GM12865 (cell line): ENCODE results near the gene SMARCAL1.

Experiments used
- DNase-seq: peaks from one replicate; pipeline ENCODE4 v3.0.0; 2010; ENCODE audit warnings: low read depth
- H3K4me3 ChIP-seq: 2 replicates; pipeline ENCODE4 v1.5.1; 2011; ENCODE audit warnings: mild to moderate bottlenecking, low read depth, low read length, control low read depth
- CTCF ChIP-seq: IDR thresholded peaks from 2 replicates; pipeline ENCODE4 v1.5.1; 2011; ENCODE audit warnings: low read length, control low read depth, low read depth, inconsistent platforms; ENCODE audit not compliant: insufficient read depth; ENCODE audit errors: missing control alignments

SMARCAL1 gene

GRCh38 chr2:216412022-216412999 lies at the start of gene SMARCAL1:
TSS of gene SMARCAL1 (plus strand) at chr2:216412484. CDS start at chr2:216414705, 2,221 bp downstream.
- DNase-seq, result peak; percentile 98
- no peak for TF ChIP-seq CTCF
- H3K4me3 ChIP-seq, result peak within 1 kb of the TSS; percentile 86

- DNase-seq, result no peak
- no peak overlapping the region for H3K4me3 ChIP-seq
- TF ChIP-seq CTCF, result no peak
Measured at GRCh38 chr2:216362730-216363129, 49.6 kb upstream of the SMARCAL1 start.

DNA sequence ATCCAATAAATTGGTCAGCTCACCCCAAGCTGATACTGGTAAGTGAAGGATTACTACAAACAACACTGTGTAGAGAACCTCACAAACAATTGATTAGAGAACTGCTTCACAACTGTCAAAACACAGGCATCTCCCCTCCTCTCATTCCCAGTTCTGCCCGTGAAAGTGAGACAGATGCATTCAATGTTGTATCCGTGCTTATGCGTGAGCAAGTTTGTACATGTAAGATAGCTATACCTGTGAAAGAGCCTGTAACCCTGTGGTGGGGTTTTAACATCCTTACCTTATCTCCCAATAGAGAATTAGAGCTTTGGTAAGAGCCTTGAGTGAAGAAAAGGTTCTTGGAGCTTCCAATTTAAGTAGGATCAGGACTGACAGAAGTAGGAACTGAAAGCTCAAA lies 49.1 kb upstream of the SMARCAL1 start:
- H3K4me3 ChIP-seq, result no peak overlapping the region
- DNase-seq, result no peak
- TF ChIP-seq CTCF, result no peak

- no peak overlapping the region for H3K4me3 ChIP-seq
- DNase-seq, result no peak
- TF ChIP-seq CTCF, result no peak
Measured at GRCh38 chr2:216365518-216365917, 46.8 kb upstream of the SMARCAL1 start.

DNA sequence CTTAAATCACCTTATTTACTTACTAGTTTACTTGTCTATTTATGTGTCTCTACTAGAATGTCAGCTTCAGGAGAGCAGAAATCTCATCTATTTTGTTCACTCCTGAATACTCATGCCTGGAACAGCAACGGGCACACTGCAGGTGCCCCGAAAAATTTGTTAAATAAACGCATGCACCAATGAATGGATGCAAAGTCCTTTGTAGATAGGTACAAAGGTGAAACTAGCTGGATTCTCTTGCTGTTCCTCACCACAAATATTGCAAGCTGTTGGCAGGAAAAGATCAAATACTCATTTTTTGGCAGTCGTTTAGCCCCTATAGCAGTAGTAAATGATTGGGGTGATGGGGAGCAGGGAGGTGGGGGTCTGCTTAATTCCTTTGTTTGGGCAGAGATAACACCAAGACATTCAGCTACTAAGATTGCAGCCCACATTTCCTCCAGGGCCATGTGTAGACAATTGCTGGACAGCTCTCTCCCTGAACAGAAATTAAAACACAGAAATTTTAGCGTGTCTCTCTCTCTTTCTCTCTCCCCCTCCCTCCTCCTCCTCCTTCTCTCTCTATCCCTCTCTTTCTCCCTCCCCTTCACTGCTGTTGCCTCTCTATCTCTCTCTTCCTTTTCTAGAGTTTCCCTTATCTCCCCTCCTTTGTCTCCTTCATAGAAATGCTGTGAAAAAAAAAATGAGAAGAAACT lies 45.4 kb upstream of the SMARCAL1 start:
- DNase-seq, result no peak
- no peak overlapping the region for H3K4me3 ChIP-seq
- TF ChIP-seq CTCF, result no peak

- no peak for DNase-seq
- no peak for TF ChIP-seq CTCF
- no peak overlapping the region for H3K4me3 ChIP-seq
Measured at GRCh38 chr2:216369821-216370220, 42.5 kb upstream of the SMARCAL1 start.
